HG03095 (cell line): Measurements from ENCODE around the gene HSD17B1.

ENCODE experiments used
- ATAC-seq: cut with Tn5 transposase; IDR thresholded peaks from one replicate; pipeline ENCODE4 v1.9.1; 2021; ENCODE audit warnings: moderate library complexity; ENCODE audit not compliant: unreplicated experiment

The HSD17B1 gene

GRCh38 chr17:42565523-42566214 is 12.9 kb downstream of the HSD17B1 start:
- no peak for ATAC-seq

- no peak for ATAC-seq
Measured at GRCh38 chr17:42566215-42566882, 13.6 kb downstream of the HSD17B1 start.

- ATAC-seq, result peak; percentile 44
Measured at GRCh38 chr17:42566883-42567573, 14.3 kb downstream of the HSD17B1 start, which contains the start of gene MLX. MLX (plus strand) TSS chr17:42567100; CDS start chr17:42567125, 25 bp downstream.

- no peak for ATAC-seq
Measured at GRCh38 chr17:42568341-42569111, 15.8 kb downstream of the HSD17B1 start.

- no peak for ATAC-seq
Measured at GRCh38 chr17:42571435-42572225, 18.9 kb downstream of the HSD17B1 start.

- ATAC-seq, result no peak
Measured at GRCh38 chr17:42573095-42573494, 20.4 kb downstream of the HSD17B1 start.

GRCh38 chr17:42574463-42574862 is 21.7 kb downstream of the HSD17B1 start:
- no peak for ATAC-seq

GRCh38 chr17:42577140-42577531 is 24.4 kb downstream of the HSD17B1 start:
- no peak for ATAC-seq

- ATAC-seq, result peak; percentile 56
Measured at GRCh38 chr17:42577532-42578281, 25.0 kb downstream of the HSD17B1 start, which contains the start of gene PSMC3IP. PSMC3IP (minus strand) TSS chr17:42577729; CDS start chr17:42577686, 43 bp downstream.

- ATAC-seq, result peak; percentile 47
Measured at GRCh38 chr17:42578282-42578869, 25.7 kb downstream of the HSD17B1 start.

- no peak for ATAC-seq
Measured at GRCh38 chr17:42579794-42580551, 27.2 kb downstream of the HSD17B1 start.

GRCh38 chr17:42581744-42582270 is 29.1 kb downstream of the HSD17B1 start:
- no peak for ATAC-seq

GRCh38 chr17:42584880-42585279 is 32.2 kb downstream of the HSD17B1 start:
- ATAC-seq, result no peak

GRCh38 chr17:42585353-42585752 is 32.6 kb downstream of the HSD17B1 start:
- ATAC-seq, result no peak

GRCh38 chr17:42586514-42587230 is 33.9 kb downstream of the HSD17B1 start:
- ATAC-seq, result peak; percentile 70

- no peak for ATAC-seq
Measured at GRCh38 chr17:42590886-42591285, 38.2 kb downstream of the HSD17B1 start.

GRCh38 chr17:42591411-42591810 is 38.7 kb downstream of the HSD17B1 start:
- no peak for ATAC-seq
